Keratinocyte (primary cell): ENCODE results near the gene CHFR. TPM values are rescaled to one million over a fixed set of nuclear protein-coding genes. Genes with fewer than 3 reads are reported as not detected.

Experiments used
- DNase-seq: peaks from one replicate; pipeline ENCODE4 v3.0.0-alpha.2; 2011; ENCODE audit warnings: low read depth, missing footprints, low spot score
- FAIRE-seq: peaks from 2 replicates; lab custom pipeline; 2011; peaks lifted over from hg19 to GRCh38; lab: Jason Lieb, UNC
- H2AFZ ChIP-seq: 2 replicates; pipeline ENCODE4 v1.6.0; 2012; ENCODE audit warnings: low read length, control low read depth, inconsistent platforms; ENCODE audit not compliant: control insufficient read depth
- H3K27ac ChIP-seq: 2 replicates; pipeline ENCODE4 v1.5.1; 2011; ENCODE audit warnings: low read length; ENCODE audit not compliant: control insufficient read depth, insufficient read depth
- H3K27me3 ChIP-seq: 3 replicates; pipeline ENCODE4 v1.6.0; 2011; ENCODE audit warnings: low read length; ENCODE audit not compliant: control insufficient read depth, insufficient read depth; ENCODE audit errors: extremely low read depth
- H3K36me3 ChIP-seq, 2 experiments: 2 replicates in 1 of 2; 3 replicates in 1 of 2; pipeline ENCODE4 v1.5.1; 2011; ENCODE audit warnings: low read length in 2 of 2, mild to moderate bottlenecking in 1 of 2; ENCODE audit not compliant: control insufficient read depth in 2 of 2, insufficient read depth in 2 of 2; ENCODE audit errors: extremely low read depth in 1 of 2
- H3K4me1 ChIP-seq: 3 replicates; pipeline ENCODE4 v1.5.1; 2011; ENCODE audit warnings: low read length; ENCODE audit not compliant: control insufficient read depth, insufficient read depth; ENCODE audit errors: extremely low read depth
- H3K4me2 ChIP-seq: 3 replicates; pipeline ENCODE4 v1.6.0; 2011; ENCODE audit warnings: low read depth, low read length; ENCODE audit not compliant: control insufficient read depth, insufficient read depth; ENCODE audit errors: extremely low read depth
- H3K4me3 ChIP-seq, 3 experiments: fragments of 200-600 bp in 1 of 3; sonication (generic) in 1 of 3; 2 replicates in 2 of 3; 3 replicates in 1 of 3; pipeline ENCODE4 v1.5.1; 2011 to 2016; ENCODE audit warnings: low read length in 3 of 3, mild to moderate bottlenecking in 3 of 3, control low read depth in 2 of 3, inconsistent platforms in 1 of 3, low read depth in 1 of 3, mixed read lengths in 1 of 3, mixed run types in 1 of 3, moderate library complexity in 1 of 3; ENCODE audit not compliant: control insufficient read depth in 2 of 3, insufficient read depth in 2 of 3; ENCODE audit errors: extremely low read depth in 1 of 3
- H3K79me2 ChIP-seq: 2 replicates; pipeline ENCODE4 v1.6.0; 2012; ENCODE audit warnings: low read length; ENCODE audit not compliant: control insufficient read depth, insufficient read depth
- H3K9ac ChIP-seq: 3 replicates; pipeline ENCODE4 v1.6.0; 2011; ENCODE audit warnings: low read length; ENCODE audit not compliant: control insufficient read depth, insufficient read depth; ENCODE audit errors: extremely low read depth
- H3K9me1 ChIP-seq: 3 replicates; pipeline ENCODE4 v1.6.0; 2011; ENCODE audit warnings: low read length; ENCODE audit not compliant: control insufficient read depth, insufficient read depth; ENCODE audit errors: extremely low read depth
- H3K9me3 ChIP-seq: 2 replicates; pipeline ENCODE4 v1.5.1; 2012; ENCODE audit warnings: low read depth, low read length; ENCODE audit not compliant: control insufficient read depth
- H4K20me1 ChIP-seq: 3 replicates; pipeline ENCODE4 v1.6.0; 2011; ENCODE audit warnings: low read length; ENCODE audit not compliant: control insufficient read depth, insufficient read depth; ENCODE audit errors: extremely low read depth
- EZH2 ChIP-seq: IDR thresholded peaks from one replicate; pipeline ENCODE4 v1.6.1; 2012; ENCODE audit warnings: inconsistent platforms, mild to moderate bottlenecking, low read length, moderate library complexity
- dilution Hi-C: fragments of 300-500 bp; cut with MboI; formaldehyde crosslinking; loops from one replicate; pipeline ENCODE4 v1.7.0; 2020; ENCODE audit warnings: low sequenced_read_pairs; ENCODE audit not compliant: extremely low pct_ligation_motif_present
- polyA plus RNA-seq, 5 experiments: library from polyadenylated mRNA; depleted of rRNA in 3 of 5; stranded (reverse) in 3 of 5; stranded (forward) in 1 of 5; unstranded in 1 of 5; fragments of >200 nt; gene quantifications; 1 replicate in 1 of 5; 2 replicates in 3 of 5; 3 replicates in 1 of 5; pipeline versions ENCODE4 v1.2.1 to v1.2.3, GENCODE V29; 2011 to 2012; ENCODE audit warnings: missing spikeins in 2 of 5, low read depth in 1 of 5, low replicate concordance in 1 of 5
- TF ChIP-seq, protein P1 (sequence below), 3 experiments: IDR thresholded peaks in 1 of 3; conservative IDR thresholded peaks in 1 of 3; optimal IDR thresholded peaks in 1 of 3; 2 replicates in 2 of 3; 3 replicates in 1 of 3; pipeline versions ENCODE3 to v1.5.1; 2011; ENCODE audit warnings: low read length in 3 of 3, mild to moderate bottlenecking in 3 of 3, moderate library complexity in 2 of 3, control low read depth in 1 of 3, inconsistent platforms in 1 of 3; ENCODE audit not compliant: insufficient read depth in 2 of 3; ENCODE audit errors: extremely low read depth in 1 of 3

The CHFR gene
- polyA plus RNA-seq, 1 donor (not counting 4 experiments of a cell fraction or from before 2014, with no cell fraction given) = 35.8 TPM

DNA sequence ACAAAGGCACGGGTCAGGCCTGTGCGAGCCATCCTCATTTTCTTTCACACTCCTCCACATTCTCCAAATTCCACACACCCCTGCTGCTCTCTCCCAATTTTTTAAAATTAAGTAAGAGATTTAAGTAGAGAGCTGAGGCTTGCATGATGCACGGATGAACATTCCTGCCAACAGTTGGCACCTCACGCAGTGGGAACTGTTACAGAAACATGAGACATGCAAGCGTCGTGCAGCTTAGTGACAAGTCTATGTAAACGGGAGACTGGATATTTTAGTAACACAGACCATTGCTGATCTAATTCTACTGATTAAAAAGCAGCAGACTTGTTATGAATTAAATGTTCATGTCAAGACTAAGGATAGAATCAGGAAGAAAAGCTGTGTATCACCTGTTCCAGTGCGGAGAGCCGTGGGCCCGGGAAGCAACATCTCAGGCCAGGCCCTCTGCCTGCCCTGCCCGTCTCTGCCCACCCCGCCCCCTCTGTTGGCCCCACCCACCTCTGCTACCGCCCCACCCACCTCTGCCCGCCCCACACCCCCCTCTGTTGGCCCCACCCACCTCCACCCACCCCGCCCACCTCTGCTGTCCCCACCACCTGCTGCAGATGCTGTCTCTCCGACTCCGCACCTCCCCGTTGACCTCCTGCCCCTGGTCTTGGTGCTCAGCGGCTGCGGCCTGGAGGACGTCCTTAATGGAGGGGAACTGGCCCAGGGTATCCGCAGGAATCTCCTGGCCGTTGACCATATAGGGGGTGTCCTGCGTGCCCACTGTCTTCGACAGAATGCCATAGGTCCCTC lies 79.9 kb downstream of the CHFR start:
- no peak overlapping the region for H2AFZ ChIP-seq
- H3K4me3 ChIP-seq = no peak overlapping the region
- H3K4me2 ChIP-seq = no peak overlapping the region
- H3K4me1 ChIP-seq = no peaks in the 10 kb centered on the region
- peaks cover 15% of the 10 kb centered on the region for H4K20me1 ChIP-seq
- no peak for TF ChIP-seq EZH2
- TF ChIP-seq, protein P1, sequence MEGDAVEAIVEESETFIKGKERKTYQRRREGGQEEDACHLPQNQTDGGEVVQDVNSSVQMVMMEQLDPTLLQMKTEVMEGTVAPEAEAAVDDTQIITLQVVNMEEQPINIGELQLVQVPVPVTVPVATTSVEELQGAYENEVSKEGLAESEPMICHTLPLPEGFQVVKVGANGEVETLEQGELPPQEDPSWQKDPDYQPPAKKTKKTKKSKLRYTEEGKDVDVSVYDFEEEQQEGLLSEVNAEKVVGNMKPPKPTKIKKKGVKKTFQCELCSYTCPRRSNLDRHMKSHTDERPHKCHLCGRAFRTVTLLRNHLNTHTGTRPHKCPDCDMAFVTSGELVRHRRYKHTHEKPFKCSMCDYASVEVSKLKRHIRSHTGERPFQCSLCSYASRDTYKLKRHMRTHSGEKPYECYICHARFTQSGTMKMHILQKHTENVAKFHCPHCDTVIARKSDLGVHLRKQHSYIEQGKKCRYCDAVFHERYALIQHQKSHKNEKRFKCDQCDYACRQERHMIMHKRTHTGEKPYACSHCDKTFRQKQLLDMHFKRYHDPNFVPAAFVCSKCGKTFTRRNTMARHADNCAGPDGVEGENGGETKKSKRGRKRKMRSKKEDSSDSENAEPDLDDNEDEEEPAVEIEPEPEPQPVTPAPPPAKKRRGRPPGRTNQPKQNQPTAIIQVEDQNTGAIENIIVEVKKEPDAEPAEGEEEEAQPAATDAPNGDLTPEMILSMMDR (optimal IDR thresholded peaks at IDR 0.05 in 1 of 3, IDR thresholded peaks at IDR 0.05 in 1 of 3, conservative IDR thresholded peaks at IDR 0.05 in 1 of 3; ENCODE audit: extremely low read depth in 1 of 3, insufficient read depth in 2 of 3, low read length in 3 of 3) = no peak
- no peak for FAIRE-seq
- H3K9me3 ChIP-seq = no peaks in the 10 kb centered on the region
- no peaks in the 10 kb centered on the region for H3K9me1 ChIP-seq
- H3K27ac ChIP-seq = no peak overlapping the region
- H3K79me2 ChIP-seq = peaks cover 28% of the 10 kb centered on the region
- no peak for DNase-seq
- no peaks in the 10 kb centered on the region for H3K27me3 ChIP-seq
- peaks cover 38 to 41% of the 10 kb centered on the region in 2 experiments for H3K36me3 ChIP-seq
- H3K9ac ChIP-seq = no peak overlapping the region
- dilution Hi-C loops = no loop called here

DNA sequence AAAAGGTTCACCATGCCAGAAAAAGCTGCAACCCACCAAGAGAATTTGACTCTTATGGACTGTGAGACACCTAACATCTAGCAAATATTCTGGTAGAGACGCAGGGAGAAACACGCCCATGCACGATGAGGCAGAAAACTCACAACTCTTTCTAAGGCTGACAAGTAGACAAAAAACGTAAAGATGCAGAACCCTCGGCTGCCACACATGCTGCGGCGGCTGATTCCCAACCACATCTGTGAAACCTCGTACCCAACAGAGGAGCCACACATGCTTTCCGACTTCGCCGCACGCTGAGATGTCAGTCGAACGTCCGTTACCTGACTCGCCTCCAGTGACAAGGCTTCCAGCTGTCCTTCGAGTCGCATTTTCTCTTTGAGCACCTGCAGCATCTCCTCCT lies 80.5 kb downstream of the CHFR start:
- H4K20me1 ChIP-seq = peaks cover 15% of the 10 kb centered on the region
- peaks cover 35 to 43% of the 10 kb centered on the region in 2 experiments for H3K36me3 ChIP-seq
- no peak overlapping the region for H3K9ac ChIP-seq
- H3K4me3 ChIP-seq = no peak overlapping the region
- peaks cover 28% of the 10 kb centered on the region for H3K79me2 ChIP-seq
- H3K27me3 ChIP-seq = no peaks in the 10 kb centered on the region
- H3K9me1 ChIP-seq = no peaks in the 10 kb centered on the region
- H3K9me3 ChIP-seq = no peaks in the 10 kb centered on the region
- H2AFZ ChIP-seq = no peak overlapping the region
- DNase-seq (no peak), FAIRE-seq (no peak)
- H3K4me1 ChIP-seq = no peaks in the 10 kb centered on the region
- dilution Hi-C loops = no loop called here
- no peak overlapping the region for H3K4me2 ChIP-seq
- no peak overlapping the region for H3K27ac ChIP-seq
- TF ChIP-seq EZH2 = no peak
- TF ChIP-seq, protein P1 (optimal IDR thresholded peaks at IDR 0.05 in 1 of 3, IDR thresholded peaks at IDR 0.05 in 1 of 3, conservative IDR thresholded peaks at IDR 0.05 in 1 of 3; ENCODE audit: extremely low read depth in 1 of 3, insufficient read depth in 2 of 3, low read length in 3 of 3) = no peak
